HepG2 (cell line): ENCODE data around the gene PERCC1. TPM values are rescaled to one million over a fixed set of nuclear protein-coding genes. Genes with fewer than 3 reads are reported as not detected.

Source experiments
- ATAC-seq: fragments of 200-7000 bp; cut with Tn5 transposase; 3 replicates; pipeline ENCODE4 v1.9.1; 2020; ENCODE audit warnings: mild to moderate bottlenecking, moderate library complexity
- BruUV-seq: library from RNA; stranded (reverse); fragments of 400-500 nt; replicated peaks from 2 replicates; lab custom pipeline; 2021; lab: Mats Ljungman, UMichigan
- CTCF ChIA-PET: fragments of 300-600 bp; formaldehyde crosslinking; extraction: SDS; loops from one replicate; lab custom pipeline; 2021; ENCODE audit warnings: low total read pairs, inconsistent platforms, low intra/inter-chr PET ratio; lab: Yijun Ruan, JAX
- POLR2A ChIA-PET: fragments of 350-600 bp; sonication (Branson Sonifier 250); formaldehyde crosslinking; loops from one replicate; lab custom pipeline; 2020; ENCODE audit warnings: antibody characterized with exemption, inconsistent platforms; lab: Yijun Ruan, JAX
- DNase-seq: peaks from one replicate; pipeline ENCODE4 v3.0.0-alpha.2; 2015; ENCODE audit warnings: low spot score
- FAIRE-seq: peaks from 3 replicates; lab custom pipeline; 2011; peaks lifted over from hg19 to GRCh38; lab: Jason Lieb, UNC
- H2AFZ ChIP-seq: one replicate; pipeline ENCODE4 v1.6.1; 2011; ENCODE audit warnings: low read length, inconsistent platforms
- H3K27ac ChIP-seq: fragments of 300-600 bp; 3 replicates; pipeline ENCODE4 v1.8.0; 2011; ENCODE audit warnings: mixed run types, mild to moderate bottlenecking, mixed read lengths, low read length, inconsistent platforms; ENCODE audit not compliant: insufficient read depth; ENCODE audit errors: extremely low read length
- H3K27me3 ChIP-seq, 2 experiments: fragments of 200-600 bp in 1 of 2; 2 replicates in 1 of 2; 3 replicates in 1 of 2; pipeline versions ENCODE4 v1.6.0 to v1.8.0; 2011; ENCODE audit warnings: low read length in 2 of 2, mild to moderate bottlenecking in 2 of 2, moderate library complexity in 2 of 2, inconsistent platforms in 1 of 2; ENCODE audit not compliant: insufficient read depth in 2 of 2, control insufficient read depth in 1 of 2
- H3K36me3 ChIP-seq, 2 experiments: fragments of 200-600 bp in 1 of 2; replicated peaks in 1 of 2; 2 replicates in 1 of 2; 3 replicates in 1 of 2; pipeline versions ENCODE4 v1.5.1 to v1.8.0; 2011; ENCODE audit warnings: low read length in 2 of 2, inconsistent platforms in 1 of 2; ENCODE audit not compliant: insufficient read depth in 2 of 2, control insufficient read depth in 1 of 2
- H3K4me1 ChIP-seq: 2 replicates; pipeline ENCODE4 v1.5.1; 2012; ENCODE audit warnings: low read length, inconsistent platforms; ENCODE audit not compliant: insufficient read depth
- H3K4me2 ChIP-seq: 2 replicates; pipeline ENCODE4 v1.6.0; 2011; ENCODE audit warnings: low read depth, low read length, inconsistent platforms
- H3K4me3 ChIP-seq, 3 experiments: fragments of 200-600 bp in 1 of 3; sonication (generic), shearing (Covaris generic) in 1 of 3; replicated peaks in 1 of 3; 2 replicates each; pipeline ENCODE4 v1.5.1; 2011 to 2016; ENCODE audit warnings: low read length in 3 of 3, inconsistent platforms in 2 of 3, low read depth in 2 of 3, mild to moderate bottlenecking in 2 of 3, control low read depth in 1 of 3, mixed read lengths in 1 of 3; ENCODE audit not compliant: insufficient read depth in 1 of 3
- H3K79me2 ChIP-seq: one replicate; pipeline ENCODE4 v1.6.1; 2011; ENCODE audit warnings: low read length, inconsistent platforms; ENCODE audit not compliant: insufficient read depth
- H3K9ac ChIP-seq: 2 replicates; pipeline ENCODE4 v1.6.0; 2011; ENCODE audit warnings: mild to moderate bottlenecking, low read depth, low read length, inconsistent platforms; ENCODE audit not compliant: insufficient read depth
- H3K9me3 ChIP-seq: 2 replicates; pipeline ENCODE4 v1.5.1; 2012; ENCODE audit warnings: mild to moderate bottlenecking, low read length
- H4K20me1 ChIP-seq: 2 replicates; pipeline ENCODE4 v1.6.0; 2011; ENCODE audit warnings: inconsistent platforms, mild to moderate bottlenecking, low read length, moderate library complexity; ENCODE audit not compliant: insufficient read depth
- AGO2 ChIP-seq: fragments of 200-400 bp; formaldehyde crosslinking; optimal IDR thresholded peaks from 2 replicates; pipeline ENCODE3; 2017; ENCODE audit warnings: mild to moderate bottlenecking, low read depth, low read length, moderate library complexity
- ETS1 ChIP-seq: sonication (generic); formaldehyde crosslinking; IDR thresholded peaks from 2 replicates; pipeline ENCODE4 v1.4.0; 2020; ENCODE audit warnings: missing genetic modification reagents
- GTF3A ChIP-seq: sonication (generic); formaldehyde crosslinking; conservative IDR thresholded peaks from 2 replicates; pipeline ENCODE4 v1.4.0; 2020; ENCODE audit warnings: mild to moderate bottlenecking, missing genetic modification reagents
- NFATC3 ChIP-seq: sonication (generic); formaldehyde crosslinking; IDR thresholded peaks from 2 replicates; pipeline ENCODE4 v1.5.1; 2020; ENCODE audit warnings: mild to moderate bottlenecking, missing genetic modification reagents
- REL ChIP-seq: sonication (generic); formaldehyde crosslinking; conservative IDR thresholded peaks from 2 replicates; pipeline ENCODE4 v1.8.0; 2022; ENCODE audit warnings: mild to moderate bottlenecking, missing genetic modification reagents, moderate library complexity
- RFXAP ChIP-seq: sonication (generic); formaldehyde crosslinking; IDR thresholded peaks from 2 replicates; pipeline ENCODE4 v1.4.0; 2020; ENCODE audit warnings: missing genetic modification reagents, borderline replicate concordance
- SIN3B ChIP-seq: fragments of 150-350 bp; IDR thresholded peaks from 2 replicates; pipeline ENCODE4 v1.6.1; 2014; ENCODE audit warnings: low read length
- SIX1 ChIP-seq: sonication (generic); formaldehyde crosslinking; IDR thresholded peaks from 2 replicates; pipeline ENCODE4 v1.4.0; 2020; ENCODE audit warnings: missing genetic modification reagents, borderline replicate concordance
- TOE1 ChIP-seq: sonication (generic); formaldehyde crosslinking; IDR thresholded peaks from 2 replicates; pipeline ENCODE4 v1.4.0; 2020; ENCODE audit warnings: mild to moderate bottlenecking, missing genetic modification reagents
- ZBTB20 ChIP-seq: sonication (generic); formaldehyde crosslinking; IDR thresholded peaks from 2 replicates; pipeline ENCODE4 v1.8.1; 2023; ENCODE audit warnings: missing genetic modification reagents, low read depth, mild to moderate bottlenecking, borderline replicate concordance
- ZFP37 ChIP-seq: sonication (generic); formaldehyde crosslinking; IDR thresholded peaks from 2 replicates; pipeline ENCODE4 v1.4.0; 2020; ENCODE audit warnings: missing genetic modification reagents, borderline replicate concordance
- ZKSCAN5 ChIP-seq: sonication (generic); formaldehyde crosslinking; IDR thresholded peaks from 2 replicates; pipeline ENCODE4 v1.5.1; 2020; ENCODE audit warnings: mild to moderate bottlenecking, missing genetic modification reagents
- ZNF740 ChIP-seq: sonication (generic); formaldehyde crosslinking; IDR thresholded peaks from 2 replicates; pipeline ENCODE4 v1.4.0; 2020; ENCODE audit warnings: missing genetic modification reagents
- ZNF773 ChIP-seq: sonication (generic); formaldehyde crosslinking; IDR thresholded peaks from 2 replicates; pipeline ENCODE4 v1.4.0; 2020; ENCODE audit warnings: missing genetic modification reagents, borderline replicate concordance
- ZNF782 ChIP-seq: sonication (generic); formaldehyde crosslinking; IDR thresholded peaks from 2 replicates; pipeline ENCODE4 v1.4.0; 2020; ENCODE audit warnings: missing genetic modification reagents, mild to moderate bottlenecking, borderline replicate concordance
- ZNF816 ChIP-seq: sonication (generic); formaldehyde crosslinking; IDR thresholded peaks from 2 replicates; pipeline ENCODE4 v1.8.0; 2022; ENCODE audit warnings: missing genetic modification reagents, mild to moderate bottlenecking, borderline replicate concordance
- ZSCAN22 ChIP-seq: sonication (generic); formaldehyde crosslinking; IDR thresholded peaks from 2 replicates; pipeline ENCODE4 v1.4.0; 2020; ENCODE audit warnings: mild to moderate bottlenecking, missing genetic modification reagents
- WGBS: methylation state at CpG from one replicate; pipeline ENCODE4 v1.1.6; 2017; ENCODE audit warnings: low lambda C conversion rate; 5-methylcytosine and 5-hydroxymethylcytosine counted together
- in situ Hi-C: cut with HindIII; loops from 2 replicates; pipeline ENCODE4 v1.10.0; 2017; ENCODE audit warnings: low pct_unique_long_range_greater_than_20kb; ENCODE audit not compliant: extremely low pct_ligation_motif_present
- intact Hi-C: fragments of 100-400 bp; cut with micrococcal nuclease; formaldehyde crosslinking; loops from one replicate; pipeline ENCODE4 v1.10.0; 2022; ENCODE audit not compliant: unreplicated experiment
- polyA plus RNA-seq, 8 experiments: library from polyadenylated mRNA; depleted of rRNA in 3 of 8; stranded (reverse) in 7 of 8; unstranded in 1 of 8; fragments of >200 nt; fragmentation: Illumina TruSeq in 4 of 8; extraction: Trizol in 4 of 8; gene quantifications; 2 replicates each; pipeline versions ENCODE4 v1.2.1 to v1.2.3, GENCODE V29; 2011 to 2016; ENCODE audit warnings: low read depth in 4 of 8, missing spikeins in 1 of 8, mixed read lengths in 1 of 8; ENCODE audit not compliant: insufficient read depth in 1 of 8
- total RNA-seq, 5 experiments: library from RNA; depleted of rRNA; stranded (reverse); fragments of >200 nt; fragmentation: Illumina TruSeq; extraction: Trizol; gene quantifications; 2 replicates each; pipeline ENCODE4 v1.2.3, GENCODE V29; 2016; ENCODE audit warnings: low read depth in 1 of 5

Gene PERCC1
- total and polyA plus RNA-seq, 2 of the 13 experiments (the other 11 are each of a cell fraction or from before 2014, with no cell fraction given), result 0.15 TPM; not detected in 1

- POLR2A ChIA-PET, result no interaction called here
- intact Hi-C loops, result no loop called here
Observed at GRCh38 chr16:1464196-1464893, 33.5 kb downstream of the PERCC1 start.

GRCh38 chr16:1464894-1465566, 34.2 kb downstream of the PERCC1 start:
- intact Hi-C loops, result no loop called here
- H3K4me2 ChIP-seq, result no peak overlapping the region
- H3K4me1 ChIP-seq, result 0 out of 2 replicates have a peak, but pooled peaks cover under 1% of the 10 kb centered on the region
- WGBS, result 97% methylated on average over 31 of the region's 33 CpGs
- peaks cover 12% of the 10 kb centered on the region for H3K79me2 ChIP-seq
- ChIA-PET CTCF (no interaction called here), POLR2A (no interaction called here)
- no peak overlapping the region for H3K4me3 ChIP-seq
- DNase-seq (no peak), ATAC-seq (no peak), FAIRE-seq (no peak)
- no peak overlapping the region for H2AFZ ChIP-seq
- no peak overlapping the region for H3K9ac ChIP-seq
- no peak overlapping the region for H3K27ac ChIP-seq
- no peaks in the 10 kb centered on the region for H3K9me3 ChIP-seq
- in situ Hi-C loops, result no loop called here
- H4K20me1 ChIP-seq, result no peaks in the 10 kb centered on the region
- no peaks in the 10 kb centered on the region for H3K27me3 ChIP-seq
- no TSS peak for BruUV-seq
- peaks cover 8 to 10% of the 10 kb centered on the region in 2 experiments; a peak in 3 of 5 replicates for H3K36me3 ChIP-seq
- no peak for TF ChIP-seq NFATC3 (CRISPR knock-in tag)
- no peak for TF ChIP-seq RFXAP (CRISPR knock-in tag)
- TF ChIP-seq ZNF782 (CRISPR knock-in tag), result no peak
- no peak for TF ChIP-seq TOE1
- TF ChIP-seq ZNF773 (CRISPR knock-in tag), result no peak
- TF ChIP-seq GTF3A (CRISPR knock-in tag), result no peak
- no peak for TF ChIP-seq SIX1 (CRISPR knock-in tag)
- no peak for TF ChIP-seq SIN3B
- TF ChIP-seq ETS1 (CRISPR knock-in tag), result no peak
- TF ChIP-seq ZKSCAN5 (CRISPR knock-in tag), result no peak
- no peak for TF ChIP-seq ZBTB20 (CRISPR knock-in tag)
- no peak for TF ChIP-seq ZSCAN22
- no peak for TF ChIP-seq ZNF740 (CRISPR knock-in tag)
- no peak for TF ChIP-seq ZFP37
- no peak for TF ChIP-seq ZNF816

More at GRCh38 chr16:1464196-1464893, 33.5 kb downstream of the PERCC1 start:
- BruUV-seq, result no TSS peak
- no peak overlapping the region for H3K4me3 ChIP-seq
- H3K9ac ChIP-seq, result no peak overlapping the region
- H3K36me3 ChIP-seq, result peaks cover 9 to 12% of the 10 kb centered on the region in 2 experiments; a peak in 3 of 5 replicates
- FAIRE-seq, result no peak
- 95% methylated on average over 34 of the region's 41 CpGs for WGBS
- H3K4me2 ChIP-seq, result no peak overlapping the region
- no peaks in the 10 kb centered on the region for H3K27me3 ChIP-seq
- H2AFZ ChIP-seq, result no peak overlapping the region
- no peaks in the 10 kb centered on the region for H3K9me3 ChIP-seq
- H3K27ac ChIP-seq, result no peak overlapping the region
- H4K20me1 ChIP-seq, result no peaks in the 10 kb centered on the region
- CTCF ChIA-PET, result no interaction called here
- no peak for ATAC-seq
- in situ Hi-C loops, result no loop called here
- peaks cover 9% of the 10 kb centered on the region for H3K79me2 ChIP-seq
- H3K4me1 ChIP-seq, result no peaks in the 10 kb centered on the region
- TF ChIP-seq REL (CRISPR knock-in tag) (no peak), AGO2 (peak; percentile 17)
- DNase-seq, result no peak
